Retina (tissue), 1 donor: ENCODE data around the gene ITIH5.

Source experiments
- DNase-seq: peaks from one replicate; pipeline ENCODE4 v3.0.0-alpha.2; 2016

Gene ITIH5

GRCh38 chr10:7625836-7626235, 40.9 kb downstream of the ITIH5 start:
- DNase-seq, result no peak

GRCh38 chr10:7625009-7625408, 41.8 kb downstream of the ITIH5 start:
- DNase-seq, result no peak

- DNase-seq, result no peak
These were observed 43.8 kb downstream of the ITIH5 start for GRCh38 chr10:7622969-7623368.

GRCh38 chr10:7618461-7618860, 48.3 kb downstream of the ITIH5 start:
- DNase-seq, result no peak

GRCh38 chr10:7611909-7612308, 54.9 kb downstream of the ITIH5 start:
- no peak for DNase-seq

- no peak for DNase-seq
These were observed 55.9 kb downstream of the ITIH5 start for GRCh38 chr10:7610651-7611389.

GRCh38 chr10:7610026-7610425, 56.7 kb downstream of the ITIH5 start:
- no peak for DNase-seq

- no peak for DNase-seq
These were observed 57.2 kb downstream of the ITIH5 start for GRCh38 chr10:7609556-7609955.

- no peak for DNase-seq
These were observed 58.8 kb downstream of the ITIH5 start for GRCh38 chr10:7608001-7608400.

- DNase-seq, result no peak
These were observed 59.8 kb downstream of the ITIH5 start for GRCh38 chr10:7606951-7607404.

- no peak for DNase-seq
These were observed 61.0 kb downstream of the ITIH5 start for GRCh38 chr10:7605565-7606295.

- DNase-seq, result no peak
These were observed 65.6 kb downstream of the ITIH5 start for GRCh38 chr10:7601023-7601656.

GRCh38 chr10:7598771-7599170, 68.0 kb downstream of the ITIH5 start:
- DNase-seq, result no peak

GRCh38 chr10:7596356-7596755, 70.4 kb downstream of the ITIH5 start:
- DNase-seq, result no peak

GRCh38 chr10:7593905-7594304, 72.9 kb downstream of the ITIH5 start:
- no peak for DNase-seq

- DNase-seq, result no peak
These were observed 73.7 kb downstream of the ITIH5 start for GRCh38 chr10:7593063-7593462.

GRCh38 chr10:7592627-7593026, 74.1 kb downstream of the ITIH5 start:
- DNase-seq, result no peak

- no peak for DNase-seq
These were observed 76.5 kb downstream of the ITIH5 start for GRCh38 chr10:7590271-7590670.

GRCh38 chr10:7589748-7590147, 77.0 kb downstream of the ITIH5 start:
- no peak for DNase-seq

GRCh38 chr10:7587865-7588188, 78.9 kb downstream of the ITIH5 start:
- DNase-seq, result no peak

GRCh38 chr10:7587168-7587864, 79.5 kb downstream of the ITIH5 start:
- DNase-seq, result no peak

GRCh38 chr10:7585228-7585627, 81.5 kb downstream of the ITIH5 start:
- no peak for DNase-seq

GRCh38 chr10:7583626-7584025, 83.1 kb downstream of the ITIH5 start:
- no peak for DNase-seq

GRCh38 chr10:7580520-7580919, 86.2 kb downstream of the ITIH5 start:
- DNase-seq, result no peak
